Measurements from ENCODE around the gene AKT3.

AKT3 gene

DNA sequence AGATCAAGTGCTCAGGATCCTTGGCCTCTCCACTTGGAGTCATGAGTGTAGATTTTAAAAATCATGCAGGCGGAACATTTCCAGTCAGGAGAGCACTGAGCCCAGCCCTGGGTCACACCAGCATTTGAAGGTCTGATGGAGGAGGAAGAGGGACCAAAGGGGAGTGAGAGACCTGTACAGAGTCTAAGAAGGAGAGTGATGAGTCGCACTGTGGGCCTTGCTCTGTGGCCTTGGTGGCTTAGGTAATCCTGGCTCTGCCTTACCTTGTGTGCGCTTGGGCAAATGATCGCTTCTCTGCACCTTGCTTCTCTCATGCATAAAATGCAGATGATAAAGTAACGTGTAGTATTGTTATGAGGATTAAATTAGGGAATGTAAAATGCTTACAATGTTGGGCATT lies 368.9 kb downstream of the AKT3 start:
- DNase-seq = no peak

DNA sequence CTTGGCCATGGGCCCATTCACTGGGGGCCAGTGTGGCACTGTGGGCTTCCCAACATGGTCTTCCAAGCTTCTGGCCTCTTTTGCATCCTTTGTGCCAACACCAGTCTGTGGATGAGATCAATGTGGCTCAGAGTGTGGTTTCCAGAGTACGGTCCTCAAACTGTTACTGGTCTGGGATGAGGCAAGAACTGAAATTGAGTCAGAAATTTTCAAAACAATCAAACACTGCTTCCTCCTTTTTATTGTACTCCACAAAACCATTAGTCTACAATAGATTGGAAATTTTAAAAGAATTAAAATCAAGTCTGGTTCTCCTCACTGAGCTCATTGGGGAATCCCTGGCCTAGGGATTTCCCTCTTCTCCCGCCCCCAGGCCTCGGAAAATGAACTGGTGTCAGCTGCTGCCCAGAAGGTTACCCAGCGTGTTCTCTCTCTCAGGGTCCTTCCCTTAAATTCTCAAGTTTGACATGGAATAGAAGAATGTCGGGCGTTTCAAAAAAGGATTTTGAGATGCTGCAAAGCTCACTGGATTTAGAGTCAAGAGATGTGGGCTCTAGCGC lies 372.2 kb downstream of the AKT3 start:
- DNase-seq = no peak

GRCh38 chr1:243475966-243476365 lies 374.1 kb downstream of the AKT3 start:
- DNase-seq = no peak

- no peak for DNase-seq
These were observed 375.1 kb downstream of the AKT3 start for GRCh38 chr1:243474906-243475305.

- DNase-seq = no peak
These were observed 375.7 kb downstream of the AKT3 start for GRCh38 chr1:243474136-243474881.

- DNase-seq = no peak
These were observed 376.6 kb downstream of the AKT3 start for GRCh38 chr1:243473227-243474135.

DNA sequence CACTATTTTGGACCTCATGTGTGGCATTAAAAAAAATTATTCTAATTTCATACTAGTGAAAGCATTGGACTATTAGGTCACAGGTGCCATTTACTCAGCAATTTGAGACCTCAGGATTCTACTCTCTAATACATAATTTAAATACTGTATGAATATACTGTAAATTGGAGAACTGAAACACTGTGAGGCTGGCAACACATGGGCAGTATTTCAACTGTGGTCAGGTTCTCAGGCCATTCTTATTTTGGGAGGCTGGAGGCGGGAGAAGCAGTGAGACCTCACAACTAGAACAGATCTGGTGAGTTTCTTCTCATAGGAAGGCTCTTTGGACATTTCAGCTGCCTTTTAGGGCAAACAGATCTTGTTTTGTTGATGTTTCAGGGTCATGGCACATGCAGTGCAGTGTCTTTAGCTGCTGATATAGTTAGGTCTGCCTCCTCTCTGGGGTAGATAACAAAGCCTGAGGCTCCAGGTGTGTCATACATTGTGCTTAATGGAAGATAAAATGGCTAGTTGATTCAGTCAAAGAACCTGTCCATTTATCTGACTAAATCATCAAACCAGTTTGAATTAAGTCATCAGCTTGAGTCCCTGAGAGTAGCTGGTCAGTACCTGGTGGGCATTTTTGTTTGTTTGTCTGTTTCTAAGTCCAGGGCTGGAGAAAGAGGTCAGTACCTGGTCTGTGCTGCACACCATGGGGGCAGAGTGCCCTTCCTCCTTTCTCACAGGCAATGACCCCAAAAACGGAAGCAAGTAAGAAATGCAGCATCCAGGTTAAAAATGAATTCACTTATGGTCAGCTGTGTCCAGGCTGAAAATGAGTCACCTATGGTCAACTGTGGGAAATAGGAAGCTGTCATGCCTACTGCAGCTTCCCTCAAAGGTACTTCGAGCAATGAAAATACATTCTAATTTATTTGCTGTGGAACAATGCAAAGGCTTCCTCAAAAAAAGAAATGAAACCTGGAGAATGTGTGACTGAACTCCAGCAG lies 378.0 kb downstream of the AKT3 start:
- DNase-seq = no peak

- no peak for DNase-seq
These were observed 378.9 kb downstream of the AKT3 start for GRCh38 chr1:243471026-243471685.

DNA sequence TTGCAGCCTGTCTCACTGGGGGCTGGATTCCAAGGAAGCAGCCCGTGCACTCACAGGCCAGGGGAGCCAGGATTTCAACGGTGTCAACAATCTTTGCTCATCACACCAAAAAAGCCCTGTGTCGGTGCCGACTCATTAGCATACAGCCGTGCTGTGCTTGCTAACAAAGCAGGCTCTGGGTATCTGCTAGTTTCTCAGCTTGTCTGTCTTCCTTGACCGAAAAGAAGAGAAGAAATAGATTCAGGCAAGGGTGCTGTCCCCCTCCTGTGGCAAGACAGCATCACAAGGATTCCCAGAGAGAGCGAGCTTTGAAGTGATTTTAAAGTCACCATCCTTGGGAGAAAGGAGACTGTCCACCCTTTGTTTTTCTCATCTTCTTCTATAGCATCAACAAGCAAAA lies 379.5 kb downstream of the AKT3 start:
- no peak for DNase-seq

DNA sequence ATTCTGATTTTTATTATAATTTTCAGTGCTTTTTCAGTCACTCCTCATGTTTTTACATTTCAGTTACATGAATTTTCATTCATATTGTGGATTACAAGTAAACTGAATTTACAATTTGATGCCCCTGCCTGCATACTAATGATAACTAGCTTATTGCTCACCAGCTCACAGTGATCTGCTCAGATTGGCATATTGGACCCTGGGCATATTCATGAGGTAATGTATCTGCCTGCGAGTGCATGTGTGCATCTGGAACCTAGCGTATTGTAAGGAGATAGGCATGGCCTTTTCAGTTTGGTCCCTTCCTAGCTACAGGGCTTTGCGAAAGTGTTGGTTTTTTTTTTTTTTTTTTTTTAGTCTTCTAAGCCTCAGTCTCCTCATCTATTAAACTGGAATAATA lies 380.5 kb downstream of the AKT3 start:
- no peak for DNase-seq

- DNase-seq = no peak
These were observed 384.3 kb downstream of the AKT3 start for GRCh38 chr1:243465738-243466137.

DNA sequence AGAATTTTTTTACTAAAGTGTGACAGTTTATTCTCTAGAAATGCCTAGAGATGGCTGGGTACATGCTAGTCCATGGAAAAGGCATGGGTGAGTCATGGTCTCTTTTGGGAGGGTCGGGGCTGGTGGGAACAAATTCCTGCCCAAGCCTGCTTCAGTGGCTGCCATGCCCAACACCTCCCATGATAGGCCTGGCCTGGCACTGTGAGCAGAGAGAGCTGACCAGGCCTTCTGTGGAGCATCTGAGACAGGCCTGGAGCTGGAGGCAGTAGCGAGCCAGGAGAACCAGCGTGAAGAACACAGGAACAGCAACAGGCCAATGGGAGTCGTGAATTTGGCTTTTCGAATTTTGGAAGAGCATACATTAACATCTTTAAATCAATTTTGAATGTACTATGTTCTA lies 385.0 kb downstream of the AKT3 start:
- DNase-seq = no peak

GRCh38 chr1:243462929-243463697 lies 386.9 kb downstream of the AKT3 start:
- DNase-seq = no peak

GRCh38 chr1:243461700-243462099 lies 388.3 kb downstream of the AKT3 start:
- no peak for DNase-seq

- DNase-seq = no peak
These were observed 391.0 kb downstream of the AKT3 start for GRCh38 chr1:243459059-243459458.

GRCh38 chr1:243457363-243457982 lies 392.6 kb downstream of the AKT3 start:
- DNase-seq = no peak

DNA sequence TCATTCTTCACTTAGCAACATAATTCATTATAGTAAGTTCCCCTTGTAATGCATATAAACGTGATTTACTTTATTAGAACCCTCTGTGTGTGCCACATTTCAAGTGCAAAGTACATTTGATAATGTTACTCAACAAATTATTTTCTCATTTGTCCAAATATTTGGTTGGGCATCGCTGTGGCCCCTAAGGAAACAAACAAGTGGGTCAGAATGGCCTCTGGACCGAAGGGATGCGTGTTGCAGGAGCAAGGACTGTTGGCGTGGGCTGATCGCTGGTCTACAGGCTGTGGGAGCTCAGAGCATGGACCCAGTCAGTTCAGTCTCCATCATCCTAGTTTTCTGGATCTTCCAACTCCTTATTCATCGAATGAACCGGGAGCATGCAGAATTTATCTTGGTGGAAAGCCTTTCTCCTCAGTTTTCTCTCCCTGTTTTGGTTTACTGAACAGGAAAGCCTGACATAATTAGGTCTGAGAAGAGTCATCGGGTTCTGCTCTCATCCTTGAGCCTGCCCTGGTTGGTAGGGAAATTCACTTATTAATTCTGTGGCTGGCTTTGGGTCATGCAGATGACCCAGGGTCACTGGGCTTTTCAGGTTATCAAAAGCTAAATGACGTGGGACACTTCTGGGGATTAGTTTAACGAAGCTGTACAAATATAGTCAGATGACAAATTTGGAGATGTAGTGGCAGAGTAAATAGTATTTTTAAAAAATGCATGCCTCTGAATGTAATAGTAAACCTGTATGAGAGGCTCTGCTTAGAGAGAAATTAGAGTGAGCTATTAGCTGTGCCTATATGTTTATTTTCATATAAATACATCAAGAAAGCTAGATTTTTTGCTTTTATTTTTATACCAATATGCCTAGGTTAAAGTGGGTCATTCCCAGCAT lies 394.0 kb downstream of the AKT3 start:
- no peak for DNase-seq

GRCh38 chr1:243454328-243454997 lies 395.6 kb downstream of the AKT3 start:
- DNase-seq = no peak

DNA sequence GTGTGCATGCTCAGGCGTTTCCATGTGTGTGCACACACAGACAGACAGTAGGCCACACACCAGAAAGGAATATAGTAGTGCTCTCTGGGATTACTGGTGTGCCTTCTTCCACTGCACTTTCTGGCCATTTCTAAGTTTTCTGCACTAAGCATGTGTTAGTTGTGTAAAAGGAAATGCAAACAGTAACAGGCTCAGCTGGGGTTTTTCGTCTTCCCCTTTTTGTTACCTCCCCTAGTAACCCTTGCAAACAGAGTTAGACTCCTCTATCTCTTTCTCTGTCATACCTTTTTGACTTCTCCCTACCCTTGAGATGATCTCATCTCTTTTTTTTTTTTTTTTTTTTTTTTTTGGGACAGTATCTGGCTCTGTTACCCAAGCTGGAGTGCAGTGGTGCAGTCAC lies 398.0 kb downstream of the AKT3 start:
- no peak for DNase-seq

All from NCI-H1048 (cell line).